Measurements from ENCODE around the gene PCNX2. TPM values are rescaled to one million over a fixed set of nuclear protein-coding genes. Genes with fewer than 3 reads are reported as not detected.

The PCNX2 gene
- total RNA-seq, 1 experiment from 2014 or later, result 11.0 TPM

DNA sequence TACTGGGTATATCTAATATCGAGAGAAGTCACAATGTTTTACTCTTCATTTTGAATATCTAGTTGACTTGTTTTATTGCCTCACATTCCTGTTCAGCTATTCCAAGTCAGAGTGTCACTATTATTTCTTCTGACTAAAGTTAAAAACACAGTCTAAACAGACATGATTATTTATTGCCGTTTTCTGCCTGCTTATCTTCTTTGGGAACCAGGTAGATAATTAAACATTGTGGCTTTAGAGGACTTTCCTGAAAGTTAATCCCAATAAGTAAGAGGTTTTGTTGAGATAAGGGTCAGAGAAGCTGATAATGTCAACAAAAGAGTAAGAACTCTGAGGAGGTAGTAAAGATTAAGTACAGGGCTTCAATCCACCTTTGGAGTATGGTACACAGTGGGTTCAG, 53.8 kb downstream of the PCNX2 start:
- Histone ChIP-seq H3K4me1 (replicated peaks) (peaks cover 8% of the 10 kb centered on the region; the same call in 1 of the 2 replicates), H3K9me3 (replicated peaks) (no peaks in the 10 kb centered on the region), H3K27ac (no peak overlapping the region), H3K4me3 (no peak overlapping the region), H3K36me3 (no peaks in the 10 kb centered on the region), H3K27me3 (replicated peaks) (no peaks in the 10 kb centered on the region)
- DNase-seq (ENCODE audit: low read depth in 1 of 2, low spot score in 2 of 2), result no peak

DNA sequence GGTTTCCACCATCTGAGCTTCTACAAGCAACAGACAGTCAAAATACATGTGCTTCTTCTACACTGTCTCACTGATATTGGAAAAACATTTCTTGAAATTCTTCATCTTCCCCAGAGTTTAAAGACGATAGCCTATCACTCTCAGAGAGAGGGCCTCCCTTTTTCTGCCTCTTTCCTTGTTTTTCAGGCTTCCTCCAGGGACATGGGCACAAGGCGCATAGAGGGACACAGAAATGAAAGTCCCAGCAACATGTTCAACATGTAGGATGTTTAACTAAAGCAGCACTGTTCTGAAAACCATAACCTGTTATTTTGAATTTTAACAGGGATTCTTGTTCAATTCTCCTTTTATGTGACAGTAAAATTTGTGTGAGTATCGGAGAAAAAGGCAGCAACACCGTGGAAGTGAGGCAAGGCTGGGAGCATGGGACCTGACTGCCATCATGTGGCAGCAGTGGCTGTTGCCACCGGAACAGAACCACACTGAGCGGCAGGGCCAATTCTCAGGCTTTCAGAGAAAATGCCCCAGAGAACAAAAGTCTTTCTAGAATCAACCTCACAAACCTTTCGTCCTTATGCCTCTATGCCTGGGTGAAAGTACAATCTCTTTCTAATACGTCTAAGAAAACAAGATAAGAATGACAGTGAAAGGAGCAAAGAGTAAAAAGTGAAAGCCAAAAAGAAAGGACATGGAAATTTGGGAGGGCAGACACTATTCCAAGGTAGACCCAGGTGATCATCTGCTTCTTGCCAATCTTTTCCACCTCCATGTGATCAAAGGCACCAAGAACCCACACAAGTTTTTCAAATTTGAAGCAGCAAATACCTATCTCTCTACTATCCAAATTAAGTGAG, 54.5 kb downstream of the PCNX2 start:
- DNase-seq (ENCODE audit: low read depth in 1 of 2, low spot score in 2 of 2), result peak; percentile 50 to 57
- Histone ChIP-seq H3K36me3 (no peaks in the 10 kb centered on the region), H3K4me1 (replicated peaks) (peaks cover 8% of the 10 kb centered on the region; the same call in 1 of the 2 replicates), H3K27ac (no peak overlapping the region), H3K27me3 (replicated peaks) (no peaks in the 10 kb centered on the region), H3K9me3 (replicated peaks) (no peaks in the 10 kb centered on the region), H3K4me3 (no peak overlapping the region)

DNA sequence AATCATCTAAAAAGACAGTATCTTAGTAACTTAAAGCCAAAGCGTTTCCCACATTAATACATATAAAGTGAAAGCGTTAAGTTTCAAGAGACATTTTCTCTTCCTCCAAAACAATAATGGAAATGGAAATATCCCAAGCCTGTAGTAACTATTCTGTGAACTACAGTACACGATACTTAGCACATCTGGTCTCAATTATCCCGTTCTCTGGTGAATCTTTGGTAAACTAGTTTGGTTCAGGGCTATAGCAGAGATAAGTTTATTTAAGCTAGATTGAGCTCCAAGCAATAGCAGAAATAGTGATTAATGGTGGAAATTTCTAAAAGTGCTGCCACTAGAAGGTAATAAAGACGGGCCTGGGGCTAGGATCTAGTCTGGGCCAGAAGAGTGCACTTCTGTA, 55.2 kb downstream of the PCNX2 start:
- DNase-seq (ENCODE audit: low read depth in 1 of 2, low spot score in 2 of 2), result no peak
- no peaks in the 10 kb centered on the region for H3K36me3 ChIP-seq
- H3K9me3 ChIP-seq (replicated peaks), result no peaks in the 10 kb centered on the region
- H3K4me1 ChIP-seq (replicated peaks), result peaks cover 8% of the 10 kb centered on the region; the same call in 1 of the 2 replicates
- H3K27ac ChIP-seq, result no peak overlapping the region
- no peaks in the 10 kb centered on the region for H3K27me3 ChIP-seq (replicated peaks)
- H3K4me3 ChIP-seq, result no peak overlapping the region

DNA sequence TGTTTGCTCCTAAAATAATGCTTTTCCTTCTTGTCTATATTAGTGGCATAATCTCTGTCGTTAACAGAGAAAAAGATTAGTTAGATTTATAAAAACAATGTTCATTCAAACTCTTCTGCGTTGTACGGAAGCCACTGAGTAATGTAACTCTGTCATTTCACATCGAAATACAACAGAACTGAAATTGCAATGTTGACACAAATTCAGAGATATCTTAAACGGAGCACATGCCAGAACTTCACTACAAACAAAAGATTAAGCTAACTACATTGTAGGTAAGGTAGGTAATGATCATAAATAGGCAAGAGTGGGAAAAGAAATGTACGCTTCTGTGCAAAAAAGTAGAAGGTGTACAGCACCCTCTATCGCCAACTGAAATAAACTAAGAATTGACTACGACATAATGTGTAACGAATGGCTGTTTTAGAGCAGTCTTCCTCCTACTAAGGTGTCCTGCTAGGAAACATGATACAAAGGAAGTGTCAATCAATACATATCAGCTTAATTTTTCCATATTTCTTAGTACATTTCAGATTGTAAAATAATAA, 56.6 kb downstream of the PCNX2 start:
- Histone ChIP-seq H3K9me3 (replicated peaks) (no peaks in the 10 kb centered on the region), H3K4me1 (replicated peaks) (peaks cover 8% of the 10 kb centered on the region; the same call in 1 of the 2 replicates), H3K36me3 (no peaks in the 10 kb centered on the region), H3K27me3 (replicated peaks) (no peaks in the 10 kb centered on the region), H3K27ac (no peak overlapping the region), H3K4me3 (no peak overlapping the region)
- DNase-seq (ENCODE audit: low read depth in 1 of 2, low spot score in 2 of 2), result no peak

DNA sequence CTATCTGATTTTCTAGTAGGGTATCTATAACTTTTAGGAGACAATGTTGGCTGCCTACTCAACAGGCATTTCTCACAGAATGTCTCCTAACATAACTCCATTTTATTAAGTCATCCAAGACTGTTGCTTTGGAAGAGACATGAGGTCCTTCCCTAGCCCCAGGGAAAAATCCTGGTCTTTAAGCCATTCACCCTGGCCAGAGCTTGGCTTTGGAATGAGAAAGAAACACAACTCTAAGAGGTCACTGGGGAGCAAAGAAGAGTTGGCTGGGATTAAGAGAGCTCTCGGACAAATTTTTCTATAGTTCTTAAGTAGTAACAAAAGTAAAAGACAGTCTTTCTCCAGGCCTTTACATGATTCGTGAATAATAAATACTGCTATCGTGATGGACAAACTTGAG, 57.9 kb downstream of the PCNX2 start:
- Histone ChIP-seq H3K27ac (no peak overlapping the region), H3K4me3 (no peak overlapping the region), H3K36me3 (no peaks in the 10 kb centered on the region), H3K4me1 (replicated peaks) (peaks cover 8% of the 10 kb centered on the region; the same call in 1 of the 2 replicates), H3K27me3 (replicated peaks) (no peaks in the 10 kb centered on the region), H3K9me3 (replicated peaks) (no peaks in the 10 kb centered on the region)
- DNase-seq (ENCODE audit: low read depth in 1 of 2, low spot score in 2 of 2), result no peak

DNA sequence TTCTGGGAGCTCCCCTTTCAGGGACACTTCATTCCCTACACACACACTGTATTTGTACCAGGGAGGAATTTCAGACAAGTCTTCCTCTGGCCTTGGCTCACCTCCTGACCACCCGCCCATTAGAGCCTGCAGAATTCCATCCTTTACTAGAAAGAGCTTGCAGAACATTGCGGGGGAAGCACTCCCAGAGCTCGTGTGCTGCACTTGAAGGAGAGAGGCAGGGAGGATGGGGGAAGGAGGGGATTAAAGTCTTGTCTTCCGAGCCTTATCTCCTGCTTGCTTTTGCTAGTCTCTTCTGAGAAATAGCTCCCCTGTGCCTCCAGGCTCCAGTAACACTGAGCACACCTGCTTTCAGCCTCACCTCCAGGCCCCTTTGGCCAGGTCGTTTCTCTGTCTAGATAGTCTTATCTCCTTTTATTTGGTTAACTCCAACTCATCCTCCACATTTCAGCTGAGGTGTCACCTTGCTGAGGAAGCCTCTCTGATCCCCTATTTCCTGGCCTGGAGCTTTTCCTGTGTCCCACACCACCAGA, 62.0 kb downstream of the PCNX2 start:
- H3K4me3 ChIP-seq, result no peak overlapping the region
- H3K27me3 ChIP-seq (replicated peaks), result no peaks in the 10 kb centered on the region
- no peaks in the 10 kb centered on the region for H3K9me3 ChIP-seq (replicated peaks)
- peaks cover 5% of the 10 kb centered on the region; the same call in 1 of the 2 replicates for H3K36me3 ChIP-seq
- DNase-seq (ENCODE audit: low read depth in 1 of 2, low spot score in 2 of 2), result no peak
- H3K4me1 ChIP-seq (replicated peaks), result no peaks in the 10 kb centered on the region
- no peak overlapping the region for H3K27ac ChIP-seq

DNA sequence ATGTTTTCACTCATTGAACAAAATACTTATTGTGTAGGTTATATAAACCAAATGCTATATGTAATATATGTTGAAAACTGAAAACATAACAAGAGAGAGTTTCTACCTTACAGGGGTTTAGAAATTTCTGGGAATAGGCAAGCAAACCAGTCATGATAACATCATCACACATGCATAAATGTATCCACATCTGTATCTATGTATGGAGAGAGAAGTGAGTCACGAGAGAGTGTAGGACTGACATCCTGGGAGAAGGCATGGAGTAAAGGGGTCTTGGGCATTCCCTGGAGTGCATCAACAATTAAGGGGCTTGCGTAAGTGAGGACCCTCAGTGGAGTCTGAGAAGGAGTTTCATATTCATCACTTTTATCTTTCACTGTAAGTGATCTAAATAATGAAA, 65.5 kb downstream of the PCNX2 start:
- DNase-seq (ENCODE audit: low read depth in 1 of 2, low spot score in 2 of 2), result no peak
- H3K4me3 ChIP-seq, result no peak overlapping the region
- H3K36me3 ChIP-seq, result peaks cover 5% of the 10 kb centered on the region; the same call in 1 of the 2 replicates
- H3K27ac ChIP-seq, result no peak overlapping the region
- no peaks in the 10 kb centered on the region for H3K27me3 ChIP-seq (replicated peaks)
- H3K9me3 ChIP-seq (replicated peaks), result no peaks in the 10 kb centered on the region
- no peaks in the 10 kb centered on the region for H3K4me1 ChIP-seq (replicated peaks)

DNA sequence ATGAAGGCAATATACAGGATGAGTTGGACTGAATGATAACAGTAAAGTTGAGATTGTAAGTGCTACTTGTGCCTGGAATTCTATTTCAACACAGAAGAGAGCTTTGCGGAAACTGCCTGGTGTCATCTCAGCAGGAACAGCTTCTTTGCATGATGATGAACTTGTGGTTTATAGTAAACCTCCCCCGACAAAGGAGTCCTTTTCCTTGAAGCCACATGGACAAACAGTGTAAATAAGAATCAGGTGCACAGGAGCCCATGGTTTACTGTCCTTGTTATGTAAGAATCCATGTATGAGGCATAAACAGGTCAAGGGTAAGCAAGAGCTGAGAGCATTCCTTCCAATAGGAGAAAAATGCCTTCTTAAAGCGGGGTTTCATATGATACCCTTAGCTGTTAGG, 66.2 kb downstream of the PCNX2 start:
- Histone ChIP-seq H3K4me3 (no peak overlapping the region), H3K27me3 (replicated peaks) (no peaks in the 10 kb centered on the region), H3K9me3 (replicated peaks) (no peaks in the 10 kb centered on the region), H3K4me1 (replicated peaks) (peaks cover 4% of the 10 kb centered on the region), H3K27ac (no peak overlapping the region), H3K36me3 (peaks cover 5% of the 10 kb centered on the region; the same call in 1 of the 2 replicates)
- no peak for DNase-seq (ENCODE audit: low read depth in 1 of 2, low spot score in 2 of 2)

DNA sequence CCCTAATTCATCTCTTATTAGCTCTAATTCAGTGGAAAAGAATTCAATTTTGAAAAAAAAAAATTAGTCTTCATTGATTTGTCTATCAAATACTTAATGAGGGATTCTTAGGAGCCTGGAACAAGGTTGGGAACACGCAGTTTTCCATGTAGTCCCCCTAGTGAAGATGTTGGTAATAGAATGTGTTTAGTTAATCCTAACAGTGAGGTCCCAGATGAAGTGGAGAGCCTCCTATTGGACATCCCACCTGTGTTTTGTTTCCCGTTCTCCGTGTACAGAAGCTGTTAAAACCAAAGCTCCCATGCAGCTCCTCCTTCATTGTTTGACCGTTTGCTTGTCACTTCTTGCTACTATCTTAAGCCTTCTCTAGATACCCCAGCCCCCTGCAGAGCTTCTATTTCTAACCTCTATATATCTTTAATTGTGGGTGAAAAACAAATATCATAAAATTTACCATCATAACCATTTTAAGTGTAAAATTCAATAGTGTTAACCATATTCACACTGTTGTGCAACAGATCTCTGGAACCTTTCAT, 67.5 kb downstream of the PCNX2 start:
- DNase-seq (ENCODE audit: low read depth in 1 of 2, low spot score in 2 of 2), result no peak
- H3K27me3 ChIP-seq (replicated peaks), result no peaks in the 10 kb centered on the region
- H3K9me3 ChIP-seq (replicated peaks), result no peaks in the 10 kb centered on the region
- H3K27ac ChIP-seq, result no peak overlapping the region
- no peak overlapping the region for H3K4me3 ChIP-seq
- peaks cover 9% of the 10 kb centered on the region; the same call in 1 of the 2 replicates for H3K36me3 ChIP-seq
- peaks cover 9% of the 10 kb centered on the region for H3K4me1 ChIP-seq (replicated peaks)

DNA sequence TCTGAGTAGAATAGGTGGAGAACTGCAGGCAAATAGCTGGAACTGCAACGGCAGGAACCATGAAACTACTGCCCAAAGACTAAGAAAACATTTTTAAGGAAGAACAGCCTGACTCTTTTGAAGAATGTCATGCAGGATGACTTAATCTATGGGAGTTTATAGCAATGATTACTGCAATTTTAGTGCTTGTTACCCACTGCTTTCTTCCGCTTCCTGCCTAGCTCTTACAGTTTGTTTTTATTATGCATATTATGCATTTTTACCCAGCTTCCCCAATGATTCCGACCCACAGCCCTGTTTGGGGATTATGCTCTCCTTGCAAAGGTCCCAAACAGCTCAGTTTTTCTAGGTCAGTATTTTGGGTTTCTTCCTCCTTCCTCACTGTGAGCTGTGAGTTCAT, 71.2 kb downstream of the PCNX2 start:
- peak in 1 of 2 experiments; percentile 9 for DNase-seq (ENCODE audit: low read depth in 1 of 2, low spot score in 2 of 2)
- H3K27me3 ChIP-seq (replicated peaks), result no peaks in the 10 kb centered on the region

DNA sequence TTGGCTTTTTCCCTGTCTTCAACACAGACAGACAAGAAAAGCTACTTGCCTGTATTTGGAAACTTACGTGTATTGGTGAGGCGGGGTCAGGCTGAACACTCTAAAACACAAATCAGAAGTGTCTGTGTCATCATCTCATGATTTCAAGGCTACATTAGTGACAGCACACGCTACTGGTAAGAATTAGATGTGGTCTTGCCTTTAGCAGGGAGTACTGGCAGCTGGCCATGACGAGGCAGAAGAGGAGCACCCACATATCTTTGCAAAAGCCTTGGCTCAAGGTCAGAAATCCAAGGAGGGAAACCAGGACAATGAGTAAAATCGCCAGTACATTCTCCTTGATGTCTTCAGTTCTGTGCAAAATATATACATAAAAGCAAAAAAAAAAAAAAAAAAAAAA, 77.7 kb downstream of the PCNX2 start:
- DNase-seq (ENCODE audit: low read depth in 1 of 2, low spot score in 2 of 2), result no peak
- H3K9me3 ChIP-seq (replicated peaks), result no peaks in the 10 kb centered on the region
- H3K4me1 ChIP-seq (replicated peaks), result no peaks in the 10 kb centered on the region
- H3K4me3 ChIP-seq, result no peak overlapping the region
- H3K27me3 ChIP-seq (replicated peaks), result no peaks in the 10 kb centered on the region
- H3K36me3 ChIP-seq, result no peaks in the 10 kb centered on the region
- H3K27ac ChIP-seq, result no peak overlapping the region

More for the DNA sequence above, 71.2 kb downstream of the PCNX2 start:
- H3K4me1 ChIP-seq (replicated peaks), result peaks cover 9% of the 10 kb centered on the region
- H3K9me3 ChIP-seq (replicated peaks), result no peaks in the 10 kb centered on the region
- H3K36me3 ChIP-seq, result peaks cover 8% of the 10 kb centered on the region; the same call in 1 of the 2 replicates
- H3K4me3 ChIP-seq, result no peak overlapping the region
- H3K27ac ChIP-seq, result 0 out of 2 replicates have a peak overlapping the region, but pooled peaks have one; percentile 8

DNA sequence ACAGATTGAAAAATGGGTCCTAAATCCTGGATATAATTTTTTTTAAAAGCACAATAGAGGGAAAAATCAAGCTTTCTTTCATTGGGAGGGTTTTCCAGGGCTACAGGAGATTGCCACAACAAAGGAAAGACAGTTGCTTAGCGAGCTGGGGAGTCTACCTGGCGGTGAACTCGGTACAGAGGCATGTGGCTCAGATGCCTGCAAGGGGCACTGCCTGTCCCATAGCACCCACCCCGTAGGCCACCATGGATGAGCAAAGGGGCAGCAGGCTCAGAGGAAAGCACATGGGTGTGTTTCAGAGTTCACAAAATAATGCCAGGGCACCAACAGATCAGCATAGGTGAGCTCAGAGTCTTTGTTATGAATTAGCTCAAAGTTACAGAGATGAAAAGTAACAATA, 79.5 kb downstream of the PCNX2 start:
- no peaks in the 10 kb centered on the region for H3K4me1 ChIP-seq (replicated peaks)
- H3K27ac ChIP-seq, result no peak overlapping the region
- no peaks in the 10 kb centered on the region for H3K27me3 ChIP-seq (replicated peaks)
- no peak for DNase-seq (ENCODE audit: low read depth in 1 of 2, low spot score in 2 of 2)
- no peak overlapping the region for H3K4me3 ChIP-seq
- H3K36me3 ChIP-seq, result no peaks in the 10 kb centered on the region
- H3K9me3 ChIP-seq (replicated peaks), result no peaks in the 10 kb centered on the region

DNA sequence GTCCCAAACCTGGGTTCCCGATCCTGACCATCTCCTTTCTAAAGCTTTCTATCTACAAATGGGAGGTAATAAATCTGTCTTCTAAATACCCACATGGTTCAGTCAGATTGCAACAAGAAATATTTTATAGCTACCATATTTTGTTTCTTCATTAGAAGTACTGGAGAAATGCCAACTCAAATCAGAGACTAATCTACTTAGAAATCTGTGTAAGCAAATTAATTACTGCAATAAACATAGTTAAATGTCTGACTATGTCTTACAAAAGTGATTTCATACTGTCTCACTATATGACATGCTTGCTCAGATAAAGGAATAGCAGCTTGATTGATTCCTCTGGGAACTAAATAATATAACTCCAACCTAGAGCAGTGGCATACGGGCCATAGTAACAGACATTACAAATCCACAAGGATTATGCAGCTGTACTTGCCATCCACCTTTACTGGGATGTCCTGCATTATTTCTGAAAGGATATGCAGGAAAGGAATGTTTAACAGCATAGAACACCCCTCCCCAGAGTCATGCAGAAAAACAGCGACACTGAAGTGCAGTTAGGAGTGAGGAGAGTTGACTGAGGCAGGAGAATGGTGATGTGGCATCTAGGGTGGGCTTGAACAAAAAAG, 80.3 kb downstream of the PCNX2 start:
- H3K27me3 ChIP-seq (replicated peaks), result no peaks in the 10 kb centered on the region
- no peak overlapping the region for H3K27ac ChIP-seq
- H3K4me1 ChIP-seq (replicated peaks), result no peaks in the 10 kb centered on the region
- no peaks in the 10 kb centered on the region for H3K36me3 ChIP-seq
- no peaks in the 10 kb centered on the region for H3K9me3 ChIP-seq (replicated peaks)
- no peak overlapping the region for H3K4me3 ChIP-seq
- DNase-seq (ENCODE audit: low read depth in 1 of 2, low spot score in 2 of 2), result no peak
